GM19324 (cell line): ENCODE data around the gene RTL1.

Experiments used
- ATAC-seq: cut with Tn5 transposase; IDR thresholded peaks from one replicate; pipeline ENCODE4 v1.9.1; 2021; ENCODE audit warnings: mild to moderate bottlenecking, moderate library complexity; ENCODE audit not compliant: unreplicated experiment, low FRiP score

The RTL1 gene

DNA sequence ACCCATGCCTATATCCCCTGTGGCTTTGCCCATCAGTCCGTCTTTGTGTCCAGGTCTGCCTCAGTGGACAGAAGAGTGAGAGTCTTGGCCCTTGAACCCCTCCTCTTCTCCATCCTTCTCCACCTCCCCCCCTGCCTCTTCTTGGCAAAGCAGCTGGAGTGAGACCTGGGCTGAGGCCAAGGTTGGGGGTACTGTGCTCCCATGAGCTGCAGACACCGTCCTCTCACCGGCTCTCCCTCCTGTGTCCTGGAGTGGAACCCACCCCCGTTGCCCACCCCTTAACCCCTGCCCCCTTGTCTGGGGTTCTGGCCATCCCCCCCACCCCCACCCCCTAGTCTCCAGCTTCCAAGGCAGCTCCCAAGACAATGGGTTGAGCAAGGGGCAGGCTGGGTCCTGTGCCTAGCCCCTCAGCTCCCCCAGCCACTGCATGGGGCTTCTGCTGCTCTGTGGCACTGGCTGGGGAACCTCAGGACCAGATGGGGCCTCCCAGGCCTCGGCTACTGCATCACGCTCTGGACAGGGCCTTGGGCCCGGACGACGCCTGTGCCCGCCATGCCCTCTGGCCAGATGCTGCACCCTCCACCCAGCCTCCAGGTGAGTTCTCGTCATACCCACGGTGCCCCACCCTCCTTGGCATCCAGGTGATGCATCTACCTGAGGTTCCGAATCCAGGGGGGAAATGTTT, 35.7 kb downstream of the RTL1 start:
- ATAC-seq, result no peak

- ATAC-seq, result no peak
Observed at GRCh38 chr14:100866666-100867630, 36.6 kb downstream of the RTL1 start.

- ATAC-seq, result no peak
Observed at GRCh38 chr14:100865682-100866591, 37.6 kb downstream of the RTL1 start.

DNA sequence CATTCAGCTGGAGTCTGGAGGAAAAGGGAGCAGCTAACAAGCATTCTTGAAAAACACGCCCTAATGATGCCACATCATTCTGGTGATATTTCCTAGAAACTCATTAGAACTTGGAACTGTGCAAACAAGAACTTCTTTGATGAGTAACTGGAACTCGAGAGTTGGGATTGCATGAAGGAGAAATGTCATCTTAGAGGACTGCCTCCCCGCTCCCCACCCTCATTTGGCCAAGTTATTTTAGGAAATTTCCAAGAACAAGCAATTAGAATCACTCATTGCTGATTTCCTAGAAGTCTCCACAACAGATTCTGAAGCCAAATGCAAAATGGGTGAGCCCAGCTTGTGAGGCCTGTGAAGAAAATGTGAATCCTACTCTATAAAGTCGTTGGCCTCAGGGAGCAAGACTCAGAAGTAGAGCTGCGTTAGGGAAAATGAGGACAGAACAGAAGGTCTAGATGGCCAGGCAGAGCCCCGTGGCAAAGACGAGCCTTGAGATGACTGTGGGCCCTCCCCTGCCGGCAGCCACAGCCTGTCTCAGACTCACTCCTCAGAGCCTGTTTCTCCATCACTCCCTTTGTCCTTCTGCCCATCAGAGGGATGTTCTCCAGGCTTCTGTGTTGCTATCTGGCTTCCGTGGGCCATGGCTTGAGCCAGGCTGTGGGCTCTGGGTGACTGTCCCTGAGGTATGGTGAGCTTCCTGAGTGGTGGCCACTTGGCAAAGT, 38.4 kb downstream of the RTL1 start:
- ATAC-seq, result no peak

- ATAC-seq, result no peak
Observed at GRCh38 chr14:100864206-100864605, 39.3 kb downstream of the RTL1 start.

DNA sequence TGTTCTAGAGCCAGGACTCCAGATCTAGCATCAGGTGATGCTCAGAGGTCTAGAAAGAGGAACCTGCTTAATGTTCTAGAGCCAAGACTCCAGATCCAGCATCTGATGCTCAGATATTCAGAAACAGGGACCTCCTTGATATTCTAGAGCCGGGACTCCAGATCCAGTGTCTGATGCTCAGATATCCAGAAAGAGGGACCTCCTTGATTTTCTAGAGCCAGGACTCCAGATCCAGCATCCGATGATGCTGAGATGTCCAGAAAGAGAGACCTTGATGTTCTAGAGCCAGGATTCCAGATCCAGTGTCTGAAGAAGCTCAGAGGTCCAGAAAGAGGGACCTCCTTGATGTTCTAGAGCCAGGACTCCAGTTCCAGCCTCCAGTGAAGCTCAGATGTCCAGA, 40.7 kb downstream of the RTL1 start:
- ATAC-seq, result no peak

DNA sequence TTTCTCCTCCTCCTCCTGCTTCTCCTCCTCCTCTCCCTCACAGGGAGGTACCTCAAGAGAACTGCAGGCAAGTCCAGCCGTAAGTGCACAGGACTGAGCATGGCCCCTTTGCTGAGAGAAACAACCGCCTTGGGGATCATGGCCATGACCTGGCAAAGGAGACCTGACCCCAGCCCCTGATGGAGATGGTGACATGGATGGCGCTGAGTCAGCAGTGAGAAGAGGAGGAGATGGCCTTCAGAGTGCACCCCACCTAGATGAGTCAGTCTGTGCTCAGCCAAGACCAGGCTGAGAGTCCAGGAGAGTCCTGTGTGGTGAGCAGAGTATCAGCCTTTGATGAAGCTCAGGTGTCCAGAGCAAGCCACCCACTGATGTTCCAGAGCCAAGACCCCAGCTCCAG, 41.2 kb downstream of the RTL1 start:
- no peak for ATAC-seq

DNA sequence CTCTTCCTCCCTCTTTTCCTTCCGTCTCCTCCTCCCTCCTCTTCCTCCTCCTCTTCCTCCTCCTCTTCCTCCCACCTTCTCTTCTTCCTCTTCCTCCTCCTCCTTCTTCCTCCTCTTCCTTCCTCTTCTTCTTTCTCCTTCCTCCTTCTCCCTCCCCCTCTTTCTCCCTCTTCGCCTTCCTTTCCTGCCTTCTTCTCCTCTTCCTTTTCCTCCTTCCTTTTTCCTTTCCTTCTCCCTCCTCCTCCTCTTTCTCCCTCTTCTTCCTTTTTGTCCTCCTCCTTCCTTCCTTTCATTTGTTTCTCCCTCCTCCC, 41.6 kb downstream of the RTL1 start:
- no peak for ATAC-seq

GRCh38 chr14:100861188-100861936, 42.2 kb downstream of the RTL1 start:
- ATAC-seq, result no peak

- ATAC-seq, result no peak
Observed at GRCh38 chr14:100860556-100861187, 42.9 kb downstream of the RTL1 start.

GRCh38 chr14:100859781-100860180, 43.7 kb downstream of the RTL1 start:
- ATAC-seq, result no peak

- ATAC-seq, result no peak
Observed at GRCh38 chr14:100858838-100859220, 44.7 kb downstream of the RTL1 start.

DNA sequence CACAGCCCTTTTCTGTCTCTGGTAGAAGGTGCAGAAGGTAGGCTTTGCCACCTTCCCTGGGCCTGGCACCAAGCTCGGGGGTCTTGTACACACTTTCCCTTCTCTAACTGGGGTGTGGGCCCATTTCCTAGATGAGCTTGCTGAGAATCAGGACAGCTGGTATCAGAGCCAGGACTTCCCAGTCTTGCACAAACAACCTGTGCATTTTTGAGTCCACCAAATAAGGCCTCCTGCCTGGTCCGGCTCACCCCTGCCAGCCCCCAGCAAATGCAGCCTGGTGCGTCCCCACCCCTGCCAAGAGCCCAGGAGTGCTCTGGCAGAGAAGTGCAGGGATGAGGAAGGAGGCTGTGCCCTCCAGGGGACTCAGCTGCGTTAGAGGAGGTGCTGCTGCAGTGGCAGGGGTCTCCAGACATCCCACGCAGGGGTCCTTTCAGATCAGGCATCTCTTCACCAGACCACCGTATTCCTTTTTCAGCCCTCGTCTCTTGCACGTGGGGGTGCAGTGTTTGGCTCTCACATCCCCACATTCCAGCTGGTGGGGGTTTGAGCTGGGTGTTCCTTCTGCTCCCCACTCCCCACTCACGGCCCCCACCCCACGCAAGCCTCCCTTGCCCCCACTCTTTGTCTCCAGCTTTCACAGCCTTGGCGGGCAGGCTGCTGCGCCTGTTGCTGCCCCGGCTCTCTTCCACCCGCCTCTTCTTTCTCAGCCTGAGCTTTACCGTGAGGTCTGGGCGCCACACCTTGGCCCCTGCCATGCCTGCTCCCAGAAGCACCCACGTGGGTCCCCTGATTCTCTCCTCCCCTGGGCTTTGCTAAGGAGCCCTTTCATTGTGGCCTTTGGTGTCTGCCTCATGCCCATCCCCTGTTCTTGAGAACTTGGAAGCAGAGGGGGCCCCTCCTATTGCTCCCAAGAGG, 45.3 kb downstream of the RTL1 start:
- ATAC-seq, result no peak

GRCh38 chr14:100857233-100857922, 46.1 kb downstream of the RTL1 start:
- no peak for ATAC-seq

GRCh38 chr14:100856056-100856950, 47.2 kb downstream of the RTL1 start:
- ATAC-seq, result no peak

- no peak for ATAC-seq
Observed at GRCh38 chr14:100855256-100855930, 48.1 kb downstream of the RTL1 start.
